ENCODE data around the gene PEA15. TPM values are rescaled to one million over a fixed set of nuclear protein-coding genes. Genes with fewer than 3 reads are reported as not detected.
A peak's percentile ranks its signal among the peaks of the same experiment; 100 is the strongest.

PEA15 gene
- total RNA-seq, 1 donor from 2014 or later, result 57.8 TPM

DNA sequence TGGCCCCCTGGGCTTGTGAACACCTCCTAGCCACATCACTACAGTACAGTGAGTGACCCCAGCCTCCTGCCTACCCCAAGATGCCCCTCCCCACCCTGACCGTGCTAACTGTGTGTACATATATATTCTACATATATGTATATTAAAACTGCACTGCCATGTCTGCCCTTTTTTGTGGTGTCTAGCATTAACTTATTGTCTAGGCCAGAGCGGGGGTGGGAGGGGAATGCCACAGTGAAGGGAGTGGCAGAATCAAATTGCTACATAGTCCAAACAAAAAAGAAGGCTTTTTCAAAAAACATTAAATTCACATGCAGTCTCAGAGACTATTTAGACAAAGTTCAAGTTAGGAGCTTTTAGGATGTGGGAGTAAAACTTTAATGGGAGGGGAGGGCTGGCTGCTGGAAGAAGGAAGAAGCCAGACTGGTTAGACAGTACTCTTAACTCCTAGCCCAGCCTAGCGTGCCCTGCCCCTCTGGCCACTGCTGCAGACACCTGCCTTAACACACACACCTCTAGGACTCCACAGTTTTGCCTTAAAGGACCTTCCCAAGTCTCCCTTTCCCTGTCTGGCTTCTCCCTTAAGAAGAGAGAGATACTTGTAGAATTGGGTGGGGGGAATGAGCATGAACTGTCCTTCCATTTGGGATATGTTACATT lies 9.4 kb downstream of the PEA15 start:
- TF ChIP-seq, protein P1, sequence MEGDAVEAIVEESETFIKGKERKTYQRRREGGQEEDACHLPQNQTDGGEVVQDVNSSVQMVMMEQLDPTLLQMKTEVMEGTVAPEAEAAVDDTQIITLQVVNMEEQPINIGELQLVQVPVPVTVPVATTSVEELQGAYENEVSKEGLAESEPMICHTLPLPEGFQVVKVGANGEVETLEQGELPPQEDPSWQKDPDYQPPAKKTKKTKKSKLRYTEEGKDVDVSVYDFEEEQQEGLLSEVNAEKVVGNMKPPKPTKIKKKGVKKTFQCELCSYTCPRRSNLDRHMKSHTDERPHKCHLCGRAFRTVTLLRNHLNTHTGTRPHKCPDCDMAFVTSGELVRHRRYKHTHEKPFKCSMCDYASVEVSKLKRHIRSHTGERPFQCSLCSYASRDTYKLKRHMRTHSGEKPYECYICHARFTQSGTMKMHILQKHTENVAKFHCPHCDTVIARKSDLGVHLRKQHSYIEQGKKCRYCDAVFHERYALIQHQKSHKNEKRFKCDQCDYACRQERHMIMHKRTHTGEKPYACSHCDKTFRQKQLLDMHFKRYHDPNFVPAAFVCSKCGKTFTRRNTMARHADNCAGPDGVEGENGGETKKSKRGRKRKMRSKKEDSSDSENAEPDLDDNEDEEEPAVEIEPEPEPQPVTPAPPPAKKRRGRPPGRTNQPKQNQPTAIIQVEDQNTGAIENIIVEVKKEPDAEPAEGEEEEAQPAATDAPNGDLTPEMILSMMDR (conservative IDR thresholded peaks at IDR 0.05; ENCODE audit: low read depth, low read length), result no peak
- no peak for DNase-seq (ENCODE audit: low read depth)
- no peak overlapping the region for H3K4me3 ChIP-seq (ENCODE audit: low read depth, low read length)

DNA sequence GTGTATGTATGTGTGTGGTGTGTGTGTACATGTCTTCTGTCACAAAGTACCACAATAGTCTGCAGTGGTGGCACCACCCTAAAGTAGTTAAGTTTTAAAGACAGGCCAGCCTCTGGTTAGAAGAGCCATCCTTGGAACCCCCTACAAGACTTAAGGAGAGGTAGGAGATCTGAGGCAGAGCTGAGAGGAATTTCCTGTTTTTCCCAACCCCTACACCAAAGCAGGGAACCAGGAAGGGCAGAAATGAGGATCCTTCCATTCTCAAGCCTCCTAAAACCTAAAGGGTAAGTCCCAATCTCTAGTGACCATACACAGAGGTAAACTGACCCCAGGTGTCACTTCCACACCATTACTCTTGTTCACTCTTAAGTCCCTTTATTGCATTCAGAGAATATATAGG lies 11.1 kb downstream of the PEA15 start:
- TF ChIP-seq, protein P1 (conservative IDR thresholded peaks at IDR 0.05; ENCODE audit: low read depth, low read length), result no peak
- DNase-seq (ENCODE audit: low read depth), result no peak
- H3K4me3 ChIP-seq (ENCODE audit: low read depth, low read length), result no peak overlapping the region

DNA sequence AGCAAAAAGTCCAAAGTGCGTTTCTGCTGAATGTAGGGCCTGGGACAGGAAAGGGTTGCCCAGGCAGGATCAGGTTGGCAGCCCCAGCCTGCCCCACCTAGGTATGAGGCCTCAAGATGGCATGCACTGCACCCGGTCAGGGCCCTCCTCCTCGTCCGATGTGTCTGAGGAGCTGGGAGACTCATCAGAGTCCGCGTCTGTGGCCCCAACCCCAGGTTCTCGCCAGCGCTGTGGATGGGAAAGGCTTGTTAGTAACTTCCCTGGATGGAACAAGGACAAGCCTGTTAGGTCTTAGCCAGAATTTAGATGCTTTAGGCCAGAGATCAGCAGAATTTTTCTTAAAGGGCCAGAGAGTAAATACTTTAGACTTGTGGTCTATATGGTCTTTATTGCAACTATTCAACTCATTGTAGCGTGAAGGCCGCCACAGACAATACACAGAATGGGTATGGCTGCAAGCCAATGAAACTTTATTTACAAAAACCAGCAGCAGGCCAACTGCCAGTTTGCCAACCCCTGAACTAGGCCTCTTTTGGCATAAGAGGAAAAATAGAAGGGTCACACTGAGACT lies 12.4 kb downstream of the PEA15 start:
- H3K4me3 ChIP-seq (ENCODE audit: low read depth, low read length), result no peak overlapping the region
- no peak for DNase-seq (ENCODE audit: low read depth)
- TF ChIP-seq, protein P1 (conservative IDR thresholded peaks at IDR 0.05; ENCODE audit: low read depth, low read length), result no peak

DNA sequence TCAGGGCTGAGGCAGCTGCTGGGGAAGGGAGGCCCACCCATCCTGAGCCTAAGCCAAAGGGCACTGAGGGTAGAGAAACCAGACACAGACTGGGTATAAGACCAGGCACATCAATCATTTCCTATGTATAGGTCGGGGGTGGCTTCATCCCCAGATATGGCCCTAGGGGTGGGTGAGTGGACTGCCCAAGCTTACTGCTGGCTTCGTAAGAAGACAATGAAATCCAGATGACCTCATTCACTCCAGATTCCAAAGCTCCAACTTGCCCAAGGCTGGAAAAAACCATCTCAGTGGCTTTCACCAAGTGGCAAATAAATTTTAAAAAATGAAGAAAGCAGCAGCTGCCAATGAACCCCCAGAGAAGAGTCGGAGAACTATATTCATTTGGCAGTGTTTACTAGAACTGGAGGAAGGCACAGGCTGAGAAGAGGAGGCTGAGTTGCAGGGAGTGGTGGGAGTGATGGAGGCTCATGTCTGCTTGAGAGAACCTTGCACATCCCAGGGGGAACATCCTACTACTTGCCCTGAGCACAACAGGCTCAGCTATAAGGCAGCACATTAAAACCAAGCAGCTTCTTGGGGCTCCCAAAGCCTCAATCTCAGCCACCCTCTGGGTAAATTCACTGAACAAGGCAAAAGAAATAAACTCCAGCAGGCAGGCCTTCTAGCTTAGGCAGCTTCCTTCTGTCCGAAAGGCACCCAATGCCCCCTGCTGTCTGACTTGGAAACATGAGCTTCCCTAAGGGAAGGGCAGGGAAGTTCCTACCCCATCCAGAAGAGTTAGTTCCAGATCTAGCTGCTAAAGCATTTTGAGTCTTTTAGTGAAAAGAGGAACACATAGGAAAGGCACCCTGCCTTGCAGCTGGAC lies 14.1 kb downstream of the PEA15 start:
- DNase-seq (ENCODE audit: low read depth), result no peak
- no peak overlapping the region for H3K4me3 ChIP-seq (ENCODE audit: low read depth, low read length)
- TF ChIP-seq, protein P1 (conservative IDR thresholded peaks at IDR 0.05; ENCODE audit: low read depth, low read length), result peak; percentile 75

DNA sequence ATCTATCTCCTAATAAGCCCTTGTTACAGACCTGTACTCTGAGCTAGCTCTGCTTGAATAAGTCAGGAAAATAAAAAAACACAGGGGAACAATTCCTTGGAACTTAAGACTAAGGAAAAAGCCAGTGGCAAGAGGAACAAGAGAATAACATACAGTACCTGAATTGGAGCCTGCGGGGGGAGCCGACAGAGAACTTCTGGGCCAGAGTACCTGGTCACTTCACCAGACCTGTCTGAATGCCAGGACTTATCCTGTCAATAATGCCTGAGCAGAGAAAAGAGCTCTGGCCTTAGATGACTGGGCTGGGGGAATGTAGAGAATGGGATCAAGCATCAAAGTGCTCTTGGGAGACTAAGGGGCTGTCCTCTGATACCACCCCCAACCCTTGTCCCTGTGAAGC lies 15.1 kb downstream of the PEA15 start:
- TF ChIP-seq, protein P1 (conservative IDR thresholded peaks at IDR 0.05; ENCODE audit: low read depth, low read length), result no peak
- H3K4me3 ChIP-seq (ENCODE audit: low read depth, low read length), result no peak overlapping the region
- DNase-seq (ENCODE audit: low read depth), result no peak

DNA sequence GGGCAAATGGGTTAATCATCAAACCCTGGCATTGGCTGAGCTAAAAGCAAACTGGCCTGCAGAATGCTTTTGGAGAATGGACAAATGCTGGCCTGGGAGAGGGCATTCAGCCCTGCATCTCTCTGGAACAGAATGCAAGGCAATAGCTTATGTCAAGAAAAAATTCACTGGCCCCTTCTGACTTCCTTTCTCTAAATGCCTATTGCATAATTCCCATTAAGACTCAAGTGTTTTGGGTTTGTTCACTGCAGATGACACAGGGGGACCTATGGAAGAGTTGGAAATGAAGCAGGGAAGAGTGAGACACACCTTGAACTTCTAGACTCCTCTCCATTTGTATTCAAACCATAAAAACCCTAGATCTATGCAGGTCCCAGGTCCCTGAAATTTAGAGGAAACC lies 15.9 kb downstream of the PEA15 start:
- no peak for DNase-seq (ENCODE audit: low read depth)
- TF ChIP-seq, protein P1 (conservative IDR thresholded peaks at IDR 0.05; ENCODE audit: low read depth, low read length), result no peak
- H3K4me3 ChIP-seq (ENCODE audit: low read depth, low read length), result no peak overlapping the region
